ENCODE results near the gene TMEM82. TPM values are rescaled to one million over a fixed set of nuclear protein-coding genes. Genes with fewer than 3 reads are reported as not detected.

Gene TMEM82
- total RNA-seq, 1 donor from 2014 or later, result not detected

GRCh38 chr1:15734296-15734695 lies 8.0 kb upstream of the TMEM82 start:
- Histone ChIP-seq H3K27me3 (ENCODE audit: low read depth) (no peaks in the 10 kb centered on the region), H3K9me3 (replicated peaks) (no peaks in the 10 kb centered on the region), H3K4me3 (no peak overlapping the region), H3K27ac (replicated peaks) (peak overlapping the region; percentile 95), H3K4me1 (peaks cover 50% of the 10 kb centered on the region), H3K36me3 (peaks cover 57% of the 10 kb centered on the region)
- intact Hi-C loops (cut with micrococcal nuclease), result no loop called here
- DNase-seq, result no peak
- TF ChIP-seq, protein P1, sequence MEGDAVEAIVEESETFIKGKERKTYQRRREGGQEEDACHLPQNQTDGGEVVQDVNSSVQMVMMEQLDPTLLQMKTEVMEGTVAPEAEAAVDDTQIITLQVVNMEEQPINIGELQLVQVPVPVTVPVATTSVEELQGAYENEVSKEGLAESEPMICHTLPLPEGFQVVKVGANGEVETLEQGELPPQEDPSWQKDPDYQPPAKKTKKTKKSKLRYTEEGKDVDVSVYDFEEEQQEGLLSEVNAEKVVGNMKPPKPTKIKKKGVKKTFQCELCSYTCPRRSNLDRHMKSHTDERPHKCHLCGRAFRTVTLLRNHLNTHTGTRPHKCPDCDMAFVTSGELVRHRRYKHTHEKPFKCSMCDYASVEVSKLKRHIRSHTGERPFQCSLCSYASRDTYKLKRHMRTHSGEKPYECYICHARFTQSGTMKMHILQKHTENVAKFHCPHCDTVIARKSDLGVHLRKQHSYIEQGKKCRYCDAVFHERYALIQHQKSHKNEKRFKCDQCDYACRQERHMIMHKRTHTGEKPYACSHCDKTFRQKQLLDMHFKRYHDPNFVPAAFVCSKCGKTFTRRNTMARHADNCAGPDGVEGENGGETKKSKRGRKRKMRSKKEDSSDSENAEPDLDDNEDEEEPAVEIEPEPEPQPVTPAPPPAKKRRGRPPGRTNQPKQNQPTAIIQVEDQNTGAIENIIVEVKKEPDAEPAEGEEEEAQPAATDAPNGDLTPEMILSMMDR (IDR thresholded peaks at IDR 0.05; ENCODE audit: borderline replicate concordance), result no peak

- Histone ChIP-seq H3K9me3 (replicated peaks) (no peaks in the 10 kb centered on the region), H3K4me3 (no peak overlapping the region), H3K27me3 (ENCODE audit: low read depth) (no peaks in the 10 kb centered on the region), H3K36me3 (peaks cover 51% of the 10 kb centered on the region), H3K27ac (replicated peaks) (peak overlapping the region; percentile 95), H3K4me1 (peaks cover 53% of the 10 kb centered on the region)
- intact Hi-C loops (cut with micrococcal nuclease), result no loop called here
- TF ChIP-seq, protein P1 (IDR thresholded peaks at IDR 0.05; ENCODE audit: borderline replicate concordance), result no peak
- DNase-seq, result no peak
Measured at GRCh38 chr1:15734901-15735300, 7.4 kb upstream of the TMEM82 start.

GRCh38 chr1:15735304-15736037 lies 6.8 kb upstream of the TMEM82 start:
- TF ChIP-seq, protein P1 (IDR thresholded peaks at IDR 0.05; ENCODE audit: borderline replicate concordance), result no peak
- Histone ChIP-seq H3K27me3 (ENCODE audit: low read depth) (no peaks in the 10 kb centered on the region), H3K27ac (replicated peaks) (peak overlapping the region; percentile 95), H3K36me3 (peaks cover 45% of the 10 kb centered on the region), H3K4me1 (peaks cover 53% of the 10 kb centered on the region), H3K4me3 (no peak overlapping the region), H3K9me3 (replicated peaks) (no peaks in the 10 kb centered on the region)
- intact Hi-C loops (cut with micrococcal nuclease), result no loop called here
- DNase-seq, result no peak

DNA sequence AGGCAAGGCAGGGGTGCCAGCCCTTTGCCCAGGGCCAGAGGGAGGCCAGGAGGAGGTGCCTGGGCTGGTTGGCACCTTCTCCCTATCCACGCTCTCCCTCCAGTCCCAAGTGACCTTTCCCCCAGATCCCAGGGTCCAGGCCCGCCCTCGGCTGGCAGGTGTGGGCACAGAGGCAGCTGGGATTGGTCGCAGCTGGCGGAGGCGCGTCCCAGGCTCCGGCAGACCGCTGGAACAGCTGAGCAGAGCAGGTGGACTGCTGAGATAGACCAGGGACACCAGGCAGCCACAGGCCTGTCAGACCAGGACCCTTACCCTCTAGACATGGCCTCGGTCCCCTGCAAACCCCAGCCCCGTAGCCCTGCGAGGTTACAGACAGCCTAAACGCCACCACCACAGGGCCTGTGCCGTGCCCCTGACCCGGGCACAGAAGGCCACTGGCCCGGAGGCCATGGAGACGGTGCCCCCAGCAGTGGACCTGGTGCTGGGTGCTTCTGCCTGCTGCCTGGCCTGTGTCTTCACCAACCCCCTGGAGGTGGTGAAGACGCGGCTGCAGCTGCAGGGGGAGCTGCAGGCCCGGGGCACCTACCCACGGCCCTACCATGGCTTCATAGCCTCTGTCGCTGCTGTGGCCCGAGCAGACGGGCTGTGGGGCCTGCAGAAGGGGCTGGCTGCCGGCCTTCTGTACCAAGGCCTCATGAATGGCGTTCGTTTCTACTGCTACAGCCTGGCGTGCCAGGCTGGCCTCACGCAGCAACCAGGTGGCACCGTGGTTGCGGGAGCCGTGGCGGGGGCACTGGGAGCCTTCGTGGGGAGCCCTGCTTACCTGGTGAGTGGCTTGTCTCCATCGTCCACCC lies 6.0 kb upstream of the TMEM82 start, which contains the start of gene SLC25A34:
Gene SLC25A34, plus strand, starts transcription at position 221 of the 854 bp plus-strand sequence. Its CDS starts 228 bp downstream, at position 449.
- Histone ChIP-seq H3K27ac (replicated peaks) (peak within 1 kb of the TSS; percentile 95), H3K4me3 (peak within 1 kb of the TSS; percentile 64), H3K4me1 (peaks cover 57% of the 10 kb centered on the region), H3K36me3 (peaks cover 37% of the 10 kb centered on the region), H3K27me3 (ENCODE audit: low read depth) (no peaks in the 10 kb centered on the region), H3K9me3 (replicated peaks) (no peaks in the 10 kb centered on the region)
- intact Hi-C loops (cut with micrococcal nuclease), result no loop called here
- DNase-seq, result peak; percentile 83
- TF ChIP-seq, protein P1 (IDR thresholded peaks at IDR 0.05; ENCODE audit: borderline replicate concordance), result no peak

GRCh38 chr1:15736892-15737261 lies 5.4 kb upstream of the TMEM82 start:
- intact Hi-C loops (cut with micrococcal nuclease), result no loop called here
- no peaks in the 10 kb centered on the region for H3K9me3 ChIP-seq (replicated peaks)
- peaks cover 63% of the 10 kb centered on the region for H3K4me1 ChIP-seq
- peak overlapping the region; percentile 95 for H3K27ac ChIP-seq (replicated peaks)
- H3K27me3 ChIP-seq (ENCODE audit: low read depth), result no peaks in the 10 kb centered on the region
- H3K4me3 ChIP-seq, result peak overlapping the region; percentile 64
- peaks cover 31% of the 10 kb centered on the region for H3K36me3 ChIP-seq
- TF ChIP-seq, protein P1 (IDR thresholded peaks at IDR 0.05; ENCODE audit: borderline replicate concordance), result no peak
- no peak for DNase-seq
